T-helper 2 cell (primary cell): ENCODE results near the gene MEIS2.

Source experiments
- DNase-seq, 5 experiments: peaks; one replicate each; pipeline versions ENCODE4 v3.0.0 to v3.0.0-alpha.2; 2012 to 2022

Gene MEIS2

GRCh38 chr15:36958606-36959005 lies 141.7 kb downstream of the MEIS2 start:
- no peak for DNase-seq

GRCh38 chr15:36954486-36954885 lies 145.9 kb downstream of the MEIS2 start:
- no peak for DNase-seq

DNA sequence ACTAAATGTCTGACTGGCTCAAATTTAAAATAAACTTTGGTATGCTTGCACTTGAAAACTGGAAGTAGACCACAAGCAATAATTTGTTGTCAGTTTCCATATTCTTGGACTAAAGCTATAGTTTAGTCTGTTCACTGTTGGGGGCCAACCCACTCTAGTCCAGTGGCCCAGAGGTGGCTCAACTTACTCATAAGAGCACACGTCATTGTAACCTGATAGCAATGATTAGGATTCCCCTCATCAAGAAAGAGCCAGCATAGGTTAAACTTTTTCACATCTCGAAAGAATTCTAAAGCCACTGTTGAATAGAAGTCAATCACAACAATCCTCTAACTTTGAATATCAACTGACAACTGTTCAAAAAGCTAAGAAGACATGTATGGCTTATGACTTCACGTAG lies 147.0 kb downstream of the MEIS2 start:
- DNase-seq = no peak

DNA sequence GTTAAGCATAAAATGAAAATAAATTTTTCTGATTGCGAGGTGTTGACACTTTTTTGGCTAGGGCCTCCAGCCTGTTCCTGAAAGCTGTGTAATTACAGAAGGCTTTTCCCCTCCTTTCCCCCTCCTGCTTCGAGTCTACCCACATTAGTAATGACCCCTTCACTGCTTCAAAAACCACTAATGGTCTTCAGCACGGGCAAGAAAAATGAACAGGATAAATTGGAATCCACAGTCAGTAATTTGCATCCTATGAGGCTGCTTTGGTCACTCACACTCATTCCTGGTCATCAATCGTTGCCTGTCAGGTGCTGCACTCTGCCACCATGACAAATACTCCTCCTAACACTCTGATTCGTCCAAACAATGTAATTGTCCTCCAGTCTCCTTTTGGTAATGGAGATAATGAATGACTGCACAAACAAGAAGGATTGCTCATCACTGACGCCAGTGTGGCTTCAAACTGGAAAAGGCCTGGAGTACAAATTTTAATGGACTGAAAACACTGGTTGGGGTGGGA lies 148.6 kb downstream of the MEIS2 start:
- DNase-seq = no peak

- DNase-seq = no peak
These were observed 150.0 kb downstream of the MEIS2 start for GRCh38 chr15:36950371-36950770.

- DNase-seq = no peak
These were observed 151.4 kb downstream of the MEIS2 start for GRCh38 chr15:36948982-36949381.

DNA sequence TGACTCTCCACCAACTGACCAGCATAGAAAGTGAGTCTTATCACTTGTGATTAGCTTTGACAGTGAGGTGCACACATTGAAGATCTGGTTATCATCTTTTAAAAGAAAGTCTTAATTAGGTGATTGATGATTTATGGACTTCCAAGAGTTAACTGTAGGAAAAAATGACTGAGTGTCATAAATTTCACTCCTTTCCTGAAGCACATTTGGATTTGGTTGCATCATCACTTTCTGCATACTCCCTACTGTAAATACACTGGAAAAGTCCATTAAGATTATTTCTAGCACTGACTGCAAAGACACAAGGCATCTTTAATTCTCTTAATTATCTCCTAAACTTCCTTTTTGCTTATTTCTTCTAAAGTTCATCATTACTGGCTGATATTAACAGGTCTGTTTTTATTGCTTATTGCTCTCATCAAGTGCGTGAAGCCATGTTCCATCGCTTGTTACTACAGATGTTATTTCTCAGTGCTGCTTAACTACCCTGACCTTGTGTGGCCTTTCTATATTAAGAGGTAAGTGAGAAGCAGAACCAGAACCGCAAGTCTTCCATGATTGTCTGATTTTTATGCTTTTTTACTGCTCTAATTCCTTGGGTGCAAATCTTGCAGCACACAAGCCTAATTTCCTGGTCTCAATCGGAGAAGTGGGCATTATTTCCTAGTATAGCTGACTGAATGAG lies 153.2 kb downstream of the MEIS2 start:
- DNase-seq = no peak

GRCh38 chr15:36944442-36944841 lies 155.9 kb downstream of the MEIS2 start:
- DNase-seq = no peak

DNA sequence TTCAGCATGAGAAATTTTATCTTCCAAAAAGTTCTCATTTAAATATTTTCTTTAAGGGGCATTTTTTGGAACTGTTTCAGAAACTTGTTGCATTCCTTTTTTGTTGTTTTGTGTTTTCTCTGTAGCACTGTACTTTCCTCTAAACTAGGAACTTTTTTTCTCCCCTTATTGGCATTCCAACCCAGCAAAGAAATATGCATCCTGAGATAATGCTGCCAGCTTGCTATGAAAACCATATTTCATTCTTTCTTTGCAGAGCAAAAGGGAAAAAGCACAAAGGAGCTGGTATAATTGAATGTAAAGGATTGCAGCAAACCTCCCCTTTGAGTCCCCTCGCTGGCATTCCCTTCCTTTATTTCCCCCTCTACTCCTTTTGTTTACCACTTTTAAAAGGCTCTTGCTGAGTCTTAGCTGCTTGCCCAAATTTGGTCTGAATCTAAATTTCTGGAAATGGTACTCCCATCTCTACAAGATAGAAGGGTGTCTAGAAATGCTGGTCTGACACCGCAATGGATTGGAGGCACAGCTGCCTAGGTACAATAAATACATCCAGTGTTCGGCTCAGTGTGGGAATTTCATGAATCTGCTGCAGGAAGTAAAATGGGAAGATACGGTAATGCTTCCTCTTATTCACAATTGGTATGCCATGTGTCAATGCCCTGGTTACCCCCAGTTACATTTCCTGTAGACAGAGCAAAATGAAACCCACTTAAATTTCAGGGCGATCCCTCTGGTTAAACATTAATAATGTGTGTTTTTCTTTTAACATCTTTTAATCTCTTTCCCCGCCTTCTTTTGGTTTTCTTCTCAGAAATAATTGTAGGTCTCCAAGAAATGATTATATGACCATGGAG lies 156.6 kb downstream of the MEIS2 start:
- DNase-seq = no peak

GRCh38 chr15:36942248-36942827 lies 158.0 kb downstream of the MEIS2 start:
- DNase-seq = no peak

DNA sequence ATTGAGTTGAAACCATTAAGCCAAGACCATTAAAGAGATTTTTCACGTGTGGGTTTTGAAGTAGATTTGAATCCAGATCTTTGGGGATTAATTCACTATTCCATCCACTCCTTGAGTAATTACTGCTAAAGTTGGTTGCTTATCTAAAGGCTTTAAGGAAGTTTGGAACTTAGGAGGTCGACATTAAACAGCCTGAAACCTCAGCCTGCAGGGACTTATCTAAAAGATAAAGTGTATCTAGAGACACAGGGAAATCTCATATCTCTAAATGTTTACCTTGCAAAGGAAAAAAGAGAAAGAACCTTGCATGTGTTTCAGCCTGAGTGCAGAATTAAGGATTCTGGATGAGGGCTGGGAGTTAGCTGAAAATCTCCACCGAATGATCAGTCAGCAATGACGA lies 158.6 kb downstream of the MEIS2 start:
- DNase-seq = no peak

- no peak for DNase-seq
These were observed 159.6 kb downstream of the MEIS2 start for GRCh38 chr15:36940636-36941260.

- DNase-seq = no peak
These were observed 160.1 kb downstream of the MEIS2 start for GRCh38 chr15:36940219-36940618.

GRCh38 chr15:36938764-36939163 lies 161.6 kb downstream of the MEIS2 start:
- no peak for DNase-seq

- DNase-seq = no peak
These were observed 162.2 kb downstream of the MEIS2 start for GRCh38 chr15:36938131-36938530.

DNA sequence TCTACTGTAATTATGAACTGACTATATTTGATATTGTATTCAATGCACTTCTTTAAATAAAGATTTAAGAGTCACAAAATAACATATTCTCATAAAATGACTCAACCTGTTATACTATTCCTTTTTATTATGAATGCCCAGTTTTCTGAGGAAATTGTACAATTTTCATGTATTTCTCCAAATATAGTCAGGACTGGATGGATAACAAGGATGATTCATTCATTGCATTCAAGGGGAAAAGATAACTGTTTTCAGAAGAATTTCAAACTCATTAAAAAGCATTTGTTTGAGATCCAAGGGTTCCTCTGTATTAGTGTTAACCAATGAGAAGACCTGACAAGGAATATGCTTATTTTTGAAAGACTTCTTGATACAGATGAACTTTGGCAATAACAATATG lies 163.7 kb downstream of the MEIS2 start:
- no peak for DNase-seq

DNA sequence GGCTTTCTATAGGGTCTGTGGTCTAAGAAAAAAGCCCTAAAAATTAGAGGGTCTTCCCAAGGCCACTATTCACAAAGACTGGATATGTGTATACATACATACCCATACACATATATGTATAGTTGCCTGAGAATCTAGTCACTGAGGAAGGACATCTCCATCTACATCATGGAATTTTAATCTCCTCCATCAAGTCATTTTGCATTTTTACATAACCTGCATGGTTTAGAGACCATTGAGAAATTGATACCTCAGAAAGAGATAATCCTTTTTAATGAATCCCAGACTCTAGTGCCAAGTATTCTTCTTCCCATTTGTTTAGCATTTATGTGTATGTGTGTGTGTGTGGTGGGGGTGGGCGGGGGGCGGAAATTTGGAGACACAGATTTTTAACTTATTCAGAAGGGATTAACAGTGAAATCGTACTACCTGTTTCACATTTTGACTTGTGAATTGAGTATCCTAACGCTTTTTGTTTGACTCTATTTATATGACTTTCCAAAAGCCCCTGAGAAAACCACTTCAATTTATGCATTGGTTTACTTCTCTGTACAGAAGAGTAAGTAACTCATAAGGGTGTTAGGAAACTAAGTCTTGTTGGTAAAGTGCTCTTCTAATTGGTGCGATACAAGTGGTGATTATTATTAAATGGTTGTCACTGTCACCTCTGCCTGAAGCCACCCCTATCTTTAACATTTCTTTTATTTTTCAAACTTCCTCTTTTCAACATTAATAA lies 166.9 kb downstream of the MEIS2 start:
- DNase-seq = no peak

DNA sequence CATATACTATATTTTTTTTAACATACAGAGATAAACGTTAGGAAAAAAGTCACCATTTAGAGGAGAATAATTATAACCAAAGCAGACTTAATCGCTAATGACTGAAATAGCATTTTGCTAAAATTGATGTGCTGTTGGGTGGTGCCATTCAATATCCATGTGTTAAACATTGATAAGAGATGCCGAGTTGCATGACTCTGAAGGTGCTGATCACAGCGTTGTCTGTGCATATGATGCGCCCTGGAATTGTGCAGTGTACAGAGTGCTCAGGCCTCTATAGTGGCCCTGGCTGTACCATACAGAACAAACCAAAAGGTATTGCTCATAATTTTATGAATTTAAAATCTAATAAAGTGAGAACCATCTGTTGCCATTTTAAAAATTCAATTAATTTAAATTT lies 168.3 kb downstream of the MEIS2 start:
- no peak for DNase-seq

GRCh38 chr15:36931434-36931833 lies 168.9 kb downstream of the MEIS2 start:
- no peak for DNase-seq

DNA sequence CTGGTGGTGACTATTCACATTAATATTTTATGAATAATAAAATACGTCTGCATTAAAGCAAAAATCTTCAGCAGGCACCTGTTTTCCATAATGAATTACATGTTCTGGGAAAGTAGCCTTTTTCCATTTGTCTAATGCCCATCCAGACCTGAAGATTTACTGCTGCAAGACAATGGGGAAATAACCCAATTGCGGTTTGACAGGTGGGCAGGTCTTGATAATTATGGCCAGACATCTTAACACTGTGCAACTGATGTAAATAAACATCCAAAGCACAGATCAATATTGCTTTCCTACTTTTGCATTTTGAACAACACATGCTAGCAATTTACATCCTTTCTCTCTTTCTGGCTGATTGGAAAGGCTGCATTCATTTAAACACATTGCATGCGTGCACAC lies 173.9 kb downstream of the MEIS2 start:
- DNase-seq = no peak

DNA sequence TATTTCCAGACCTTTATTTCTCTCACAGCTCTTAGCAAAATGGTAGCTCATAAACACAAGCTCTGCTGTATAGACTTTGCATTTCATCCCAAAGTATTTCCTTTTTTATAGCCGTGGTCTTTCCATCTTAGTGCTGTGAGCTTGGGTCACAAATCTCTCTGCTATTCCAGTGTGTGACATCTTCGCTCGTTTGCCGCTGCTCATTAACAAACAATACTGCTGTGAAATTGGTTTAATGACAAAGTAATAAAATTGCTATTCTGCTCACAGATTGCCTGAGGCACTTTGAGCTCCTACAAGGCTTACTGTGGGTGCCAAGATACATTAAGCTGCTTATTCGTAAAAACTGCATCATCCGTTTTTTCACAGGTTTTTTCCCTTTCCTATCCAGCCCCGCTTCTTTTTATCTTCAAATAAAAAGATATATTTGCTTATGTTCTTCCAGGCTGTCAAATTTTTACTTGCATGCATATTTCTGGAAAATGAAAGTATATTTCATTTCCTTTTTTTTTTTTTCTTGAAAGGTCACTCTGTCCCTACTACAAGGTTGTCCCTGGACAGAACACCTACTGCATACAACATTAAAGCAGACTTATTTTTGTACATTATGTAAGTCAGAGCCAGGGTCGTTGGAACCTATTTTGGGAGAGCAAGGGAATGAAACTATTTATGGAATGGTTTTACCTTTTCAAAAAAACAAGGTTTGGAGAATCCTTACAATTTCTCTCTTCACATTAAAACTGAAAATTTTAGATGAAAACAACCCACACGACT lies 174.5 kb downstream of the MEIS2 start:
- no peak for DNase-seq

- DNase-seq = no peak
These were observed 175.3 kb downstream of the MEIS2 start for GRCh38 chr15:36925049-36925448.
